Stimulated activated CD4-positive, alpha-beta T cell treated with anti-CD3 and anti-CD28 coated beads, Interleukin-4, amount 100 ng/mL, for 48 hours (primary cell): ENCODE results near the gene C1orf174.

ENCODE experiments used
- DNase-seq, 2 donors: peaks; one replicate each; pipeline ENCODE4 v3.0.0-alpha.2; 2020; ENCODE audit warnings: low read depth in 2 of 2

Gene C1orf174

DNA sequence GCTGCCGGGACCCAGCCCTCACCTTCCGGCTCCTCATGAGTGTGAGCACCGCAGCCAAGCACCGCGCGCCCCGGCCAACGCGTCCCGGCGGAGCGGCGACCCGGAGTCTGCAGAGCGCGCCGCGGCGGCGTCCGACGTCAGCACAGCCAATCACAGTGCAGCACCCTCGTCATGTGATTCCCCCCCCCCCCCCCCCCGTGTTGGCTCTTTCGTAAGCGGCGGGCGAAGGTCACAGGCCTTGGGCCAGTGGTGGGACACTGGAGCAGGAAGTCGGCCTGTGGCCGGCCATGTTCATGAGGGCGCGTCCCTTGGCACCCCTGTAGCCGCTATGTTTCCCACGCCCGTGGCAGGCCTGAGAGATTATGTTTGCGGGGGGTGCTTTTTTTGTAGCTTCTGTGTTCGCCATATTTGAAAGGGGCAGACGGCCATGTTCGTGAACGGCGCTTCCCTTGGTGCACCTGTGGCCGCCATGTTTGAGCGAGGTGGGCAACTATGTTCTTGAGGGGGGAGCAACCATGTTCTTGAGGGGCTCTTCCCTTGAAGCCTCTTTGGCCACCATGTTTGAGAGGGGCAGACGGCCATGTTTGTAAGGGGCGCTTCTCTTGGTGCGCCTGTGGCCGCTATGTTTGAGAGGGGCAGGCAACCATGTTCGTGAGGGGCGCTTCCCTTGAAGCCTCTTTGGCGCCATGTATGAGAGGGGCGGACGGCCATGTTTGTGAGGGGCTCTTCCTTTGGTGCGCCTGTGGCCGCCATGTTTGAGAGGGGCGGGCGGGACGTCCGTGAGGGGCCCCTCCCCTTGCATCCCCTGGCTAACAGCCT is at the start of gene C1orf174:
C1orf174 (minus strand) TSS at position 123 of the 819 bp plus-strand sequence; CDS start at position 37, 86 bp downstream.
- peak; percentile 78 to 87 for DNase-seq

DNA sequence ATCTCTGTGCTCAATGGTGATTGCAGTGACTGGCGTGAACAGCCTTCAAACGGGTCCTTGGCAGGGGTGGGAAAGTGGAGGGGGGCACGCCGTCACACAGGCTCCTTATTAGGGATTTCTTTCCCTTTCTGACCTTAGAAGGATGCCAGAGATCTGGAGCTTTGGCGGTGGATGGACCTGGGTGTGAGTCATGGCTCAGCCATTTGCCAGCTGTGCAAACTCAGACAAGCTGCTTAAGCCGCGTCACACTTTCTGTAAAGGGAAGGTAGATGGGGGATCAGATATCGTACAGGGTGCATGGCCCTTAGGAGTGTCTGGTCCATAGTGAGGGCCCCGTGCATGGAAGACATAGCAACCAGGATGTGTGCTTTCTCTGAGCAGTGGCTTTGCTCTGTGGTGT is 48.3 kb upstream of the C1orf174 start:
- DNase-seq: no peak

DNA sequence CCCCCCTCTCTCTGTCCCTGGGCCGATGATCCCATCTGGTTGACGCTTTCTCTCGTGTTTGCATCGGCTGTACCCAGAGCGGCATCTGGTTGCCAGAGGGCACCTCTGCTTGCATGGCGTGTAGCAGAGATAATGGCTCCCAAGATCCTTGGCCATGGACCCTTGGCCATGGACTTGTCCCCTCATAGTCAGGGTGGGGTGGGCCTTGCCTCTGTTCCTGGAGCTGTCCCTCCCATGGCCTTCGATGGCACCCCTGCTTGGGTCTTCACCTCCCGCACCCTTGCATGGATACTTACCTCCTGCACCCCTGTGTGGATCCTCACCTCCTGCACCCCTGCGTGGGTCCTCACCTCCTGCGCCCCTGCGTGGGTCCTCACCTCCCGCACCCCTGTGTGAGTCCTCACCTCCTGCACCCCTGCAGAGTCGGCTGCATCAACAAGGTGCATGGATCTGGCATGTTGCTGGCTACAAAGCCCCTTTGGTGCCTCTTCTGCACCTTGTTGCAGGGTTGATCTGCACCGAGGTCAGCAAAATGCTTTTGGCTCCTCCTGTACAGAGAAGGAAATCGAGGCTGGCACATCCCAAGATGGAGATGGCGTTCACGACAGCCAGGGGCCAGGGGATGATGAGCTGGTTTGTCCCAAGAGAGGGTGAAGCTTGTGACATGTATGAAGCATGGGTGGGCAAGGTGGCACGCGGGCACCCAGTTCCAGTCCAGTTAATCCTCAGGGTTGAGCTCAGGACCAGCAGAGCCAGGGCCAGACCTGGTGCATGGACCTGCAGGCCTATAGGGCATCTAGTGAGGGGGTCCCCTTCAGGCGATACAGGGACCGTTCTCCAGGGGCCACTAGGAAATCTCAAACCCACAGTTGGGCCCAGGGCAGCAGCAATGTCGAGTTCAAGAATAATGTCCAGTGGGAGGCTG is 46.1 kb upstream of the C1orf174 start:
- no peak for DNase-seq

DNA sequence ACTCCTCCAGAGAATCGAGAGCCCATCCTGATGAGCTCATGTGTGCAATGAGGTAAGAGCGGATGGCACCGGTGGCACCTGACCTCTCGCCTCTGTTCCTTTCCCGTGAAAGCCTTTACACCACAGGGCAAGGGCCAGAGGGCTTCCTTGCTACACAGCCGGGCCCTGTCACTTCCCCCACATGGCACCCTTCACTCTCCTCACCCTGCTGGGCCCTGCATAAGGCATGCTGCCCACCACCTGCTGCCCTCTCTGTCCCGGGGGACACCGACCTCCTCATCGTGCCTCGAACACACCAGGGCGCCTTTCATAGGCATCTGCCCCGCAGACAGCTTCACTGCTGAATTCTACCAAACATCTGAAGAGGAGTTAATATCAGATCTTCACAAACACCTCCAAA is 45.1 kb upstream of the C1orf174 start:
- no peak for DNase-seq

DNA sequence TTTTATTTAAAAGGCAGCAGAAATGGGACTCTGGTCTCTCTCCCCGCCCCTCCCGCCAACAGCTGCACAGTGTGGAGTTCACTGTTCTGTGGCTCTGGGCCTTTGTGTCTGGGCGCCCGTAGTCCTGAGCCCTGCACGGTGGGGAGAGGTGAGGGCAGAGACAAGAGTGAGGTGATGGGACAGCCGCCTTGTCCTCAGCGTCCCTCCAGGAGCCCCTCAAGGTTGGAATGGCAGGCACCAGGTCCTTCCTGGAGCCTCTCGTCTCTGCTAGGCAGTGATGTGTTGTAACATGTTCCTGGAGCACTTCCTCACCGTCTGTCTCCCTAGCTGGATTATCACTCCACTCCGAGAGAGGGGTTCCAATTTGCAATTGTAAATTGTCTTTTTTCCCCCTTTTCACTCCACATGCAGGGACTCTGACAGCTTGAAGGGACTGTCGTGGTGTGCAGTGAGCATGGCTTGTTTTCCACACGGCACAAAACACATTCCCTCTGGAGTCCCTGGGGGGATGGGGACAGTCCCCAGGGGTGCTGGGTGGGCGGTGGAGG is 44.6 kb upstream of the C1orf174 start:
- DNase-seq: no peak

DNA sequence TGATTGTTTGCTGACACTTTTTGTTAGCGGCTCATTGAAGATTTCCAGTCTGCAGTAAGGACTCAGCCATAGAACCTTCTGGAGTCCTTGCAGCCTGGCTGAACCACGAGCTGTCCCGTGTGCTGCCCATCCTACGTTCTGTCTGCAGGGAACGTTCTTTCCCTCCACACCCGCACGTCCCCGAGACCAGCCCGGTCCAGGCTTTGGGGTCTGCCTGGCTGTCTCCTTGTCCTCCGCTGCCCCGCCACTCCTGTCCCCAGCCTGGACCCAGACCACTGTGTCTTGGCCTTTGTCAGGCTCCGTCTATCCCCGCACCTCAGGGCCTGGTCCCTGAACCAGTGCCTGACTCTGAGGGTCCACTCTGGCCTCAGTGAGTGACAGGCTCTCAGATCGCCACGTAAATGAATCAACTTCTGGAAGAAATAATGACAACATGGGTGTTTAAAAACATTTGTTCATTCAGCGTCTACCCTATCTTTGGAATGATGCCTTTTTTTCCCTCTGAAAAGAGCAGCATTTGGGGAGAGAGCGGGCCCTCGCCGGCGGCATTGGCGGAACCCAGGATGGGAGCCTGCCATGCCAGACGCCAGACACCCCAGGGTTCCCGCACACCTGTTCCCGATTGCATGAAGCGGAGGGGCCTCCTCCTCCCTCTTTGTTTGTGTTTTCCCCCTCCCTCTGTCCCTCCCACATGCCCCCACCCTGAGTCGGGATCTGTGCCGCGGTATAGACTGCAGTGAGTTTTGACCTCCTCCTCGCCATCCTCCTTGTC is 43.9 kb upstream of the C1orf174 start:
- DNase-seq: no peak

DNA sequence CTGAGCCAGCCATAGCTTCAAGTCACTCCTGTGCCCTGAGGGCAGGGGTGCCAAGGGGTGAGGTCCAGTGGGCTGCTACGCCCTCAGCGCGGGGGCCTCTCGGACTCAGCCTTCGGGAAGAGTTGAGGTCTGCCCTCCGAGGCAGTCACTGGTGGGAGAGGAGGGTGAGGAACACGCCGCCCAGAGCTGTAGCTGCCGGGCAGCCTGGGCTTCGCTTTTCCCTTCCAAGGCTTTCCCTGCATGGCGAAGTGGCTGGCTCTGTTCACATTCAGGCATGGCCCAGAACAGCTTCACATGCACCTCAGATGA is 43.0 kb upstream of the C1orf174 start:
- DNase-seq: no peak

DNA sequence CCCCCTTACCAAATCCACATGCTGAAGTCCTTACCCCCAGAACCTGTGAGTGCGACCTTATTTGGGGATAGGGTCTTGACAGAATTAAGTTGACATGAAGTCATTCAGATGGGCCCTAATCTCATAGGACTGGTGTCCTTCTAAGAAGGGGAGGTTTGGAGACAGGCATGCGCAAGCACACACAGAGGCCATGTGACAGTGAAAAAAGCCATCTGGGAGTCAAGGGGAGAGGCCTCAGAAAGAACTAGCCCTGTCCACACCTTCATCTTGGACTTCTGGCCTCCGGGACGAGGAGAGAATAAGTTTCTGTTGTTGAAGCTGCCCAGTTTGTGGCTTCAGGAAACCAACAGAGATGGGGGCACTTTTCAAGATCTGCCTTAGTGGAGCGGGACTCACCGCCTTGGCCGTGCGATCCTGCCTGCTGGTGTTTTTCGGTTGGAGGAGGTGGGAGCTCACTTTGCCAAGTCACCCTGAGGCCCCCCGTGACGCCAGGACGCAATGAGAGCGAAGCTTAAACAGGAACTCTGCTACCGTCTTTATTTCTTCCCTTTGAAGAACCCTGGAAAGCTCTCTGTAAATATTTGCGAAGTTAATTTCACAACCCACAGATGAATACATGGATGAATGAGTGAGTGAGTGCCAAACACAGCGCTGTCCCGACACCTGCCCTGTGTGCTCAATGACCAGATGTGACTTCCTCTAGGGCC is 42.5 kb upstream of the C1orf174 start:
- no peak for DNase-seq

DNA sequence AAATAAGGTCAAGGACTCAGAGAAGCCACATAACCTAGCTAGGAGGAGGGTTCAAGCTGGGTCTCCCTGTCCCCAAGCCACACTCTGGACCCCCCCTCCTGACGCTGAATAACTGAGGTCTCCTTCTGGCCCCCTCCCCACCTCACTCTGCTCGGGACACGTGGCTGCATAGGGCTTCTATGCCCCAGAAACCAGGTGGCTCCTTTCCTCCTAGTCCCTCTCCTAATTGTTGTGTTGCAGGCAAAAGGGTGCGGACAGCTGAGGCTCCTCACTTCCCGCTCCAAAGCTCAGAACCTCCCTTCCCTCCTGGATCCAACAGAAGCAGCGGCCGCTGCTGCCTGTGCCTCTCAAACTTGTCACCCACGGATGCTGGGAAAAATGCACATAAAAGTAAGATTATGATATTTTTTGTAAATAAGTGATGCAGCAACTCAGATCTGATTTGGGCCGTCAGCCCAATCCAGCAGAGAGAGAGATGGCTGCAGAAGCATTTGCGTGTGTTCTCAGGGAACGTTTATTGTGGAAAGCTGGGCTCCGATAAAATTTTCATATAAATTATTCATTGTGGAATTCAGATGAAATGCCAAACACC is 40.8 kb upstream of the C1orf174 start:
- no peak for DNase-seq

DNA sequence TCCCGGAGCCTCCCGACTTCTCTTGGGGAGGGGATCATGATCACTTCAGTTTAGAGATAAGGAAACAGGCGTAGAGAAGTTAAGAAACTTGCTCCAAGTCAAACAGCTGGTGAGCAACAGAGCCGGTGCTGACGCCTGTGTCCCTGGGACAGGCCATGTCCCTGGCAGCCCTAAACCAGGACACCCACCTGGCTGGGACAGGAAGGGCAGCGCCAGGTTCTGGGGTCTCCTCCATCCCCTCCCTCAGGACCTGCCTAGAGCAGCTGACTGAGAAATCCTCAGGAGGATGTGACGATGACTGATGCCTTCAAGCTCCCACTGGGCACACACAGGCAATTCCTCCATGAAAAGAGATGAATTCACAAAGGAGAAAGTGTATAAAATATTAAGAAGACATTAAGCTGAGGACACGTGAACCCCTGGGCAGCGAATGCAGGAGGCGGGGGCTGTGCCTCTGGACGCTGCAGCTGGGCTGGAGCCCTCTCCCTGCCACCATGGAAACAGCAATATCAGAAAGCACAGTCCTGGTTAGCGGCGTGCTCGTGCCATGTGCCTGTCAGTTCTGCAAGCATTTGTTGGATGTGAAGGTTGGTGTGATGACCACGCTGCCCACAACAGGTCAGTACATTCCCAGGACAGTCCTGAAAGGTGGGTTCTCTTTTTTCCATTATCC is 40.1 kb upstream of the C1orf174 start:
- no peak for DNase-seq

DNA sequence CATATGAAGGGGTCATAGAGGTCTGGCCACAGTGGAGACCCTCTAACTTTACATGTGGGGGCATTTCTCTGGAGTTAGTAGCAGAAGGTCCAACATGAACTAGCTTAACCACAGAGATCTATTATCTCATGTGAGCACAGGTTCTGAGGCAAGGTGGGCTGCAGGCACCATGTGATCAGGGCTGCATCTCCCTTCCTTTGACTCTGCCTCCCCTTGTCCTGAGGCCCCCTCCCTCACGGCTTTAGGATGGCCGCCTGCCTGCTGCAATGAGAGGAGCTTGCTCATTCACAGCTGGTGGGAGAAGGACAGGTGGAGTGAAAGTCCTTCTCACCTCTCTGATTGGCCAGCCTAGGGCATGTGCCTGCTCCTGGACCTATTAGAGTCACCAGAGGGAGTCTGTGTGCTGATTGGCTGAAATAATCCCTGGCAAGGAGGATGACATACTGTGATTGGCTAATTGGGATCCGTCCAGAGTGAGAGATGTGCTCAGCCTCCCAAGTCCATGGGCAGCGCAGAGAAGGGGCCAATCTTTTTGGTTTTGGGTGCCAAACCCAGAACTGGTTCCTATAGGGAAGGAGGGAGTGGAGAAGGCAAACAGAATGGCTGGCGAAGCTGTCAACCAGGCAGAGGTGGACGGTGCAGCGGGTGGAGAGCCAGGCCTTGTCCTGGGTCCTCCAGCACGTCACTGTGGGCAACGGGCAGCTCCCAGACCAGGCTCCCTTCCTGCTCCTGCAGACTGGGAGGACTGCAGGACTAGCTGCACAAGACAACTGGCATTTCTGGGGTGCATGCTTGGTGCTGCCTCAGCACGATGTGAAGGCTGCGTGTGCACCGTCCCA is 39.4 kb upstream of the C1orf174 start:
- DNase-seq: no peak

DNA sequence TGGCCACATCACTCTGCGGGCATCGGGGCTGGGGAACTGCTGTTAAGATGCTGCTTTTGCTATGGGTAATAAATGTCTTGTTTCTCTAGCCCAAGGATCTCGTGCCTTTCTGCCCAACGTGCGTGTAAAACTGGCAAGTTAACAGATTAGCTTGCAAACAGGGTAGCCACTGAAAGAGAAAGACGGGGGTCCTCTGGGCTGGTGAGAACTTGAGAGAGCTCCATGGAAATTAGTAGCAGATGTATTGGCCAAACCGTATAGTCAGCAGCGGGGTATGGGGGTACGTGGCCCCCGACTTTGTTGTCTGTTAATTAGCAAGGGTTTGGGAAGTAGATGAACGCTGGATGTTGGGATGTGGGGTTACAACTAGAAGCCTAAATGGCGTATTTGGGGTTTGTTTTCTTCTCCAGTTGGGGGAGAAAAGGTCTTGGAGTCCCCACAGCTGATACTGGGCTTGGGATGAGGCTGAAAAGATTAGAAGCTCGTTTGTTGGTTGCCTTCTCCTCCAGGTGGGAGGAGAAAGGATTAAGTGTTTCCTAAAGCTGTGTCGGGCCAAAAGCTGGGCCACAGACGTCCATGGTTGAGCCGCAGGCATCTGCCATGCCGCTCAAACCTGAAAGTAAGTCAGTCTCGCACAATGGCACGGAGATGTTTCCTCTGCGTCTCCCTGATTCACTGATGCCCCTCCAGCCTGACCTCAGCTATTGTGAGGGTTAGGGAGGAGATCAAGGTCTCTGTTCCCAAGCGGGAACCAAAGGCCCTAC is 32.3 kb upstream of the C1orf174 start:
- no peak for DNase-seq

DNA sequence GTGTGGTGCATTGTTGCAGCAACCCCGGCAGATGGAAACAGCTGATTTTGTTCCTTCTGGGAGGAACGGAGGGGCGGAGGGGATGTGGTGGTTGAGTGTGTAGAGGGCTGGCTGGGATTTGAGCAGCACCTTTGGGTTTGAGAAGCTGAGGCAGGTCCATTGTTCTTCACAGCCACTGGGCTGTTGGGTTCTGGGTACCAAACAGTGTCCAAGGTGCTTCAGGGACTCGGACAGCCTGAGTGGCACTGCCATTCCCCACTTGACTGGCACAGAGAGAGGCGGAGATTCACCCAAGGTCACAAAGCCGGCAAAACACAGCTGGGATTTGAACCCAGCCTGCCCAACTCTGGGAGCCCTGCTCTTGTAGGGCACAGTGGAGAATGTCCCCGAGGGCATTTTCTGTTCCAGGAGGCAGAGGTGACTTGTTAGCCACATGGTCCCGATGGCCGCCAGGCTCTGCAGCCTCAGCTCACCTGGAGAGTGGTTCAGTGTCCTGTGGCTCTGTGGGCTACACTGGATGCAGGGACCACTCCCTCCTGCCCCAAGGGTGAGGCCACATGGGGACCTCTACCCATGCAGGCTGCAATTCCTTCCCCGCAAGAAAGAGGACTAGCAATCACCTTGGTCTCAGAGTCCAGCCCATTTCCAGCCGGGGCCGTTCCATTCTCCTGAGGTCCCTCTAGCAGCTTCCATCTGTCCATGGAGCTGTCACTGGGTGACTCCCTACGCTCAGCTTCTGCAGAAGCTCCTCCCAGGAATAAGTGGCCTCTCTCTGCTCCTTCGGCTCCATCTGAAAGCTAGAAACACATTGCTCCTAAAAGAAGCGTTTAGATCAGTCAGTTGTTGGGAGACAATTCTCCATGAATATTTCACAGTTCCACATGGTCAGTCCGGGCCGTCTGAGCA is 31.2 kb upstream of the C1orf174 start:
- DNase-seq: no peak

DNA sequence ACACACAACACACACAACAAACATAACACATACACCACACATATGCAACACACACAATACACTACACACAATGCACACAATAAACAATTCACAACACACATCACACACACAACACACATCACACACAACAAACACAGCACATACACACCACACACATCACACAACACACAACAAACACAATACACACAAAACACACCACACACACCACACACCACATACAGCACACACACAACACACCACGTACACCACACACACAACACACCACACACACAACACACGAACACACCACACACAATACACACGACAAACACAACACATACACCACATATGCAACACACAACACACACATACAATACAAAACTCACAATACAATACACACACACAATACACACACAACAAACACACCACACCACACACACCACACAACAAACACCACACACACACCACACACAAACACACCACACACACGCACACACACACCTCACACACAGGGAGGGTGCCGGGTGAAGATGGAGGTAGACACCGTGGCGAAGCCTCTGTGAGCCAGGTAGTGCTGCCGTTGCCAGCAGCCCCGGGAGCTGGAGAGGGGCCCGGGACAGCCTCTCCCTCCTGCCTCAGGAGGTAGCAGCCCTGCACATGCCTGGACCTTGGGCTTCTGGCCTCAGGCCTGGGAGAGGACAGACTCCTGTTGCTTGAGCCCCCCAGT is 30.4 kb upstream of the C1orf174 start:
- no peak for DNase-seq

DNA sequence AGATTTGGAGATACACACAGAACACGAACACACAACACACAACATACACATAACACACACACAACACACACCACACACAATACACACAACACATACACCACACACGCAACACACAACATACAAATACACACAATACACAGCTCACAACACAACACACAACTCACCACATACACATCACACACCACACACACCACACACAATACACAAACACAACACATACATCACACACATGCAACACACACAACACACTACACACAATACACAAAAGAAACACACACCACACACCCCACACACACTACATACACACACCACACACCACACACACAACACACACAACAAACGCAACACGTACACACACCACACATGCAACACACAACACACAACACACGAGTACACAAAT is 29.1 kb upstream of the C1orf174 start:
- DNase-seq: no peak

DNA sequence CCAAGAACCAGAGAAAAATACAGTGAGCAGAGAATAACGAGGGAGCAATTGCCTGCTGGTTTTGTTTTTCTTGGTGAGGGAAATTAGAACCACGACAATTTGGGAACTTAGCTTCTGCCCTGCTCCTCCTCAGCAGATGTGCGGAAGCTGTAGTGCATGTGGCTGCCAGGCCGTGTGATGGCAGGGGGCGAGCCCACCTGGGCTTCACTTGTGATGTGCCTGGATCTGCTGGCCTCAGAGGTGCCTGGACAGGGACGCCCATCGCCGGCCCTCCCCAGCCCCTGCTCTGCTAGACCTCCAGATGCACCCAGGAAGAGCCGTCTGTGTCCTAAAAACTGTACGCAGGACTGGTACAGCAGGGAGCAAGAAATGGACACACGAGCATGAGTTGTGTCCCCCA is 28.5 kb upstream of the C1orf174 start:
- DNase-seq: no peak

DNA sequence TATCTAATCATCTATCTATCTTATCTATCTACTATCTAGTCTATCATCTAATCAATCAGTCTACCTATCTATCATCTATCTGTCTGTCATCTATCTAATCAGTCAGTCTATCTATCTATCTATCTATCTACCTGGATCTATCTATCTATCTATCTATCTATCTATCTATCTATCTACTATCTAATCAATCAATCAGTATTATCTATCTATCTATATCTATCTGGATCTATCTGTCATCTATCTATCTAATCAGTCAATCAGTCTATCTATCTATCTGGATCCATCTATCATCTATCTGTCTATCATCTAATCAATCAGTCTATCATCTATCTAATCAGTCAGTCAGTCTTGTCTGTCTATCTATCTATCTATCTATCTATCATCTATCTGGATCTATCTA is 26.9 kb upstream of the C1orf174 start:
- no peak for DNase-seq
